Measurements from ENCODE around the gene GPR157.
"Not testable (repeated sequence)": the region's sequence is repeated elsewhere in the genome, so short reads cannot be mapped to it uniquely, and the experiment has no call there.

The GPR157 gene

GRCh38 chr1:9125325-9125724 is 3.6 kb downstream of the GPR157 start:
- DNase-seq (ENCODE audit: low read depth): no peak
- TF ChIP-seq, protein P1, sequence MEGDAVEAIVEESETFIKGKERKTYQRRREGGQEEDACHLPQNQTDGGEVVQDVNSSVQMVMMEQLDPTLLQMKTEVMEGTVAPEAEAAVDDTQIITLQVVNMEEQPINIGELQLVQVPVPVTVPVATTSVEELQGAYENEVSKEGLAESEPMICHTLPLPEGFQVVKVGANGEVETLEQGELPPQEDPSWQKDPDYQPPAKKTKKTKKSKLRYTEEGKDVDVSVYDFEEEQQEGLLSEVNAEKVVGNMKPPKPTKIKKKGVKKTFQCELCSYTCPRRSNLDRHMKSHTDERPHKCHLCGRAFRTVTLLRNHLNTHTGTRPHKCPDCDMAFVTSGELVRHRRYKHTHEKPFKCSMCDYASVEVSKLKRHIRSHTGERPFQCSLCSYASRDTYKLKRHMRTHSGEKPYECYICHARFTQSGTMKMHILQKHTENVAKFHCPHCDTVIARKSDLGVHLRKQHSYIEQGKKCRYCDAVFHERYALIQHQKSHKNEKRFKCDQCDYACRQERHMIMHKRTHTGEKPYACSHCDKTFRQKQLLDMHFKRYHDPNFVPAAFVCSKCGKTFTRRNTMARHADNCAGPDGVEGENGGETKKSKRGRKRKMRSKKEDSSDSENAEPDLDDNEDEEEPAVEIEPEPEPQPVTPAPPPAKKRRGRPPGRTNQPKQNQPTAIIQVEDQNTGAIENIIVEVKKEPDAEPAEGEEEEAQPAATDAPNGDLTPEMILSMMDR (conservative IDR thresholded peaks at IDR 0.05; ENCODE audit: low read depth, low read length): no peak
- no peak overlapping the region for H3K4me3 ChIP-seq (ENCODE audit: low read length)

GRCh38 chr1:9124389-9124788 is 4.5 kb downstream of the GPR157 start:
- DNase-seq (ENCODE audit: low read depth); H3K4me3 ChIP-seq (ENCODE audit: low read length): not testable (repeated sequence)

GRCh38 chr1:9123665-9124064 is 5.2 kb downstream of the GPR157 start:
- DNase-seq (ENCODE audit: low read depth); H3K4me3 ChIP-seq (ENCODE audit: low read length): not testable (repeated sequence)

DNA sequence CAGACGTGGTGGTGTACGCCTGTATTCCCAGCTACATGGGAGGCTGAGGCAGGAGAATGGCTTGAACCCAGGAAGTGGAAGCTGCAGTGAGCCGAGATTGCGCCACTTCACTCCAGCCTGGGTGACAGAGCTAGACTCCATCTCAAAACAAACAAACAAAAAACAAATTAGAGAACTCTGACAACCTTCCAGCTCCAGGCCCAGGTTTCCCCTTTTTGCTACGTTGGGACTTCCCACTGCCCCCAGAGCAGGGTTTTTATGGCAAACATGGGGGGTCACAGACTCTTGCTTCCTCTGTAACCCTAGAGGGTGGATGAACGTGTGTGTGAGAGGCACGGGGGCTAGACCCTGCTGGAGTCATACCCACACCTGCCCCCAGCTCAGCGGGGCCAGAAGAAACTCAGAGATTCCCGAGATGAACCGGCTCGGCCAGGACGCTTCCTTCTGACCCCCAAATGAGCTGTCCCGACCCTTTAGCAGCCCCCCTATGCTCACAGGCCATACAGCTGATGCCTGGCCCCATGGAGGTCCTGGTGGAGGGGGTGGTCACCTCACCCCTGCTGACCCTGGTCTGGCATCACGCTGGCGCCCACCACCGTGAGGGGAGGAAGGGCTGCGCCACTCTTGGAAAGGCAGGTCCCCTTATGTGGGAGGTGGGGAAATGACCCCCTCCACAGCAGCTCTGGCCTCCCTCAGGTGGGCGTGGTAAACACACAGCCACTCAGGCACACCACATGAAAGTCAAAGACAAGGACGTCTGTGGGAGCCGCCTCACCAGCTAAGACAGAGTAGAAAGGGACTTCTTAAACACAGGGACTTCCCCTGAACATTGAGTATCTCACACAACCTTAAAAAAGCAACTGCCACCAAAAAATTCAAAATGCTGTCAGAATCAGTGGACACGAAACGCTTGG is 7.1 kb downstream of the GPR157 start:
- no peak for DNase-seq (ENCODE audit: low read depth)
- no peak overlapping the region for H3K4me3 ChIP-seq (ENCODE audit: low read length)
- TF ChIP-seq, protein P1 (conservative IDR thresholded peaks at IDR 0.05; ENCODE audit: low read depth, low read length): no peak

DNA sequence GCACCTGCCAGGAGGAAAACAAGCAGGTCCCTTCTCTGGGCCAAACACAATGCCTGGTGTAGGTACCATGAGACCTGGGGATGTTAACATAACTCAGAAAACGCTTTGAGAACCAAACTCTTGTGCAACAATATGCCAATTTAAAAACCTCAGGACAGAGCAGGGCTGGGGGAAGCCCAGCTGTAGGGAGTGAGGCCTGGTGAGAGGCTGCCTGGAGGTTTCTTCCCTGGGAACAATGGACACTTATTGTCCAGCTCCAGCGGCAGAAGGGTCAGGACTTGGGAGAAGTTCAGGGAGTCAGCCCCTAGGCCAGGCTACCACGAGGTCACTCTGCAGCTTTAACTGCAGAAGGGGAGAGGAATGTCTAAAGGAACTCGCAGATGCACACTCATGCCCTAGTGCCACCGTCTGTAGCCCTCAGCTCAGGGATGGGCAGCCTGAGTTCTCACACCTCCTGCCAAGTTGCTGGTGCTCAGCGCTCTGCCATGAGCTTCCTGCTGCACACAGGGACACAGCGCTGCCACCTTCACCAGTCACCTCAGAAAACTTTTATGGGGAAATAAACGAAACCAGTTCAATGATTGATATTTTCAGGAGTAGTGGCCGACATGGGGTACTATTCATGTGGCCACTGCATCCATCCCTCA is 8.5 kb downstream of the GPR157 start:
- DNase-seq (ENCODE audit: low read depth): no peak
- TF ChIP-seq, protein P1 (conservative IDR thresholded peaks at IDR 0.05; ENCODE audit: low read depth, low read length): no peak
- H3K4me3 ChIP-seq (ENCODE audit: low read length): no peak overlapping the region

DNA sequence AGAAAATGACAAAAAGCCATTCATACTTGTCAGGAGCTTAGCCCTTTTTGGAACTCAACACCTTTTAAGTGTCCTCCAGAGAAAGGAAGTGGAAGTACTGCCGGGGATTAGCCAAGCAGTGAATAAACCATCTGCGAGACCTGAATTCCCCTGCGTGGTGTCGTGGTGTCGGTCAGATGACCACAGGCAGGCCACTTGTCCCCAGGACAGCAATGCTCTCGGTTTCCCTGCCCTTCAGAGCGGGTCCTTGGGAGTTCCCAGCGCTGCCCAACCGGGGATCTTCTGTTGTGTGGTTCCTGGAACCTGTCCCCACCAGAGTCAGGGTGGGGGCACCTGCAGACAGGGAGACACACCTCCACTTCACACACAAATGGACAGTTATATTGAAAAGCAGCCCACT is 9.2 kb downstream of the GPR157 start:
- no peak overlapping the region for H3K4me3 ChIP-seq (ENCODE audit: low read length)
- DNase-seq (ENCODE audit: low read depth): no peak
- TF ChIP-seq, protein P1 (conservative IDR thresholded peaks at IDR 0.05; ENCODE audit: low read depth, low read length): no peak

- no peak overlapping the region for H3K4me3 ChIP-seq (ENCODE audit: low read length)
- no peak for DNase-seq (ENCODE audit: low read depth)
- TF ChIP-seq, protein P1 (conservative IDR thresholded peaks at IDR 0.05; ENCODE audit: low read depth, low read length): no peak
Observed at GRCh38 chr1:9118186-9118585, 10.7 kb downstream of the GPR157 start.
